ENCODE measurements around the gene PPP1R26. TPM values are rescaled to one million over a fixed set of nuclear protein-coding genes. Genes with fewer than 3 reads are reported as not detected.
"Not testable (repeated sequence)": the region's sequence is repeated elsewhere in the genome, so short reads cannot be mapped to it uniquely, and the experiment has no call there.

PPP1R26 gene
- total RNA-seq, 1 donor from 2014 or later, result 6.7 TPM

DNA sequence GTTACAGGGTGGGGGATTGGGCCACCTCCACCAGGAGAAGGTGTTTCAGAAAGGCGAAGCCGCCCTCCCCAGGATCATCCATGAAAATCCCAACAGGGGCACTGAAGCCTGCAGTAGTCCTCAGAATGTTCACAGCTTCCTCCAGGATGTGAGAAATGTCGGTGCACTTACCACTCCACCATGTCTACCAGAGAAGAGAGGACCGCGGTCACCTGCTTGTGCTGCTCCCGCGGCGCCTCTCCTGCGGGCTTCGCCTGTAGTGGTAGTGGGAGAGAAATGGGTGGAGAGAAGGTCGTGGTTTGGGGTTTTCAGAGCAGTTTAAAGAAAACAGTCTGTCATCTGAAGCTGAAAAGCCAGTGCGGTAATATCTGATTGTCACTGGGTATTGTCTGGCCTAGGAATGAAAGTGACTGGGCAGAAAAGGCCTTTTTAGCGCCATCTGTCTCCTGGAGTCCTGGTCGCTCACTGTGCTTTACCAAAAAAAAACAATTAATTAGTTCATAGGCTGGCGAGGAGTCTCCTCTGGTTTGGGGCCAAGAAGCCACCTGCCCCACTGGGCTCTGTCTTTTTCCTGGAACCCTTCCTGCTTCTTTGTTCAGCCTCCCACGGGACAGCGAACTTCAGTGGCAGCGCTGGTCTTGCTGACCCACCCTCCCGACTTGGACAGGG, 23.0 kb upstream of the PPP1R26 start:
- H3K36me3 Mint-ChIP-seq (ENCODE audit: low read depth), result no peaks in the 10 kb centered on the region
- H3K9me3 Mint-ChIP-seq, result peaks cover 4% of the 10 kb centered on the region
- DNase-seq, result no peak
- ChIA-PET POLR2A (no interaction called here), CTCF (no interaction called here)
- intact Hi-C loops (cut with micrococcal nuclease), result no loop called here
- H3K4me3 Mint-ChIP-seq, result no peak overlapping the region
- no peak for ATAC-seq (ENCODE audit: low read depth)
- TF ChIP-seq, protein P1, sequence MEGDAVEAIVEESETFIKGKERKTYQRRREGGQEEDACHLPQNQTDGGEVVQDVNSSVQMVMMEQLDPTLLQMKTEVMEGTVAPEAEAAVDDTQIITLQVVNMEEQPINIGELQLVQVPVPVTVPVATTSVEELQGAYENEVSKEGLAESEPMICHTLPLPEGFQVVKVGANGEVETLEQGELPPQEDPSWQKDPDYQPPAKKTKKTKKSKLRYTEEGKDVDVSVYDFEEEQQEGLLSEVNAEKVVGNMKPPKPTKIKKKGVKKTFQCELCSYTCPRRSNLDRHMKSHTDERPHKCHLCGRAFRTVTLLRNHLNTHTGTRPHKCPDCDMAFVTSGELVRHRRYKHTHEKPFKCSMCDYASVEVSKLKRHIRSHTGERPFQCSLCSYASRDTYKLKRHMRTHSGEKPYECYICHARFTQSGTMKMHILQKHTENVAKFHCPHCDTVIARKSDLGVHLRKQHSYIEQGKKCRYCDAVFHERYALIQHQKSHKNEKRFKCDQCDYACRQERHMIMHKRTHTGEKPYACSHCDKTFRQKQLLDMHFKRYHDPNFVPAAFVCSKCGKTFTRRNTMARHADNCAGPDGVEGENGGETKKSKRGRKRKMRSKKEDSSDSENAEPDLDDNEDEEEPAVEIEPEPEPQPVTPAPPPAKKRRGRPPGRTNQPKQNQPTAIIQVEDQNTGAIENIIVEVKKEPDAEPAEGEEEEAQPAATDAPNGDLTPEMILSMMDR (IDR thresholded peaks at IDR 0.05), result no peak
- no peaks in the 10 kb centered on the region for H3K4me1 Mint-ChIP-seq
- no peak overlapping the region for H3K27ac Mint-ChIP-seq
- peaks cover 25% of the 10 kb centered on the region for H3K27me3 Mint-ChIP-seq

DNA sequence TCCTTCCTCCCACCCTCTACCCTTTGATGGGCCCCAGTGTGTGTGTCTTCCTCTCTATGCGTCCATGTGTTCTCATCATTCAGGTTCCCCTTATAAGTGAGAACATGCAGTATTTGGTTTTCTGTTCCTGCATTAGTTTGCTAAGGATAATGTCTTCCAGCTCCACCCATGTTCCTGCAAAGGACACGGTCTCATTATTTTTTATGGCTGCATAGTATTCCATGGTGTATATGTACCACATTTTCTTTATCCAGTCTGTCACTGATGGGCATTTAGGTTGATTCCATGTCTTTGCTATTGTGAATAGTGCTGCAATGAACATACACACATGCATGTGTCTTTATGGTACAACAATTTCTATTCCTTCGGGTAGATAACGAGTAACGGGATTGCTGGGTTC, 21.1 kb upstream of the PPP1R26 start:
- CTCF ChIA-PET; POLR2A ChIA-PET; DNase-seq; H3K27ac Mint-ChIP-seq; H3K4me1 Mint-ChIP-seq; H3K4me3 Mint-ChIP-seq; H3K9me3 Mint-ChIP-seq; H3K36me3 Mint-ChIP-seq (ENCODE audit: low read depth); ATAC-seq (ENCODE audit: low read depth); intact Hi-C loops (cut with micrococcal nuclease): not testable (repeated sequence)
- H3K27me3 Mint-ChIP-seq, result peaks cover 30% of the 10 kb centered on the region

DNA sequence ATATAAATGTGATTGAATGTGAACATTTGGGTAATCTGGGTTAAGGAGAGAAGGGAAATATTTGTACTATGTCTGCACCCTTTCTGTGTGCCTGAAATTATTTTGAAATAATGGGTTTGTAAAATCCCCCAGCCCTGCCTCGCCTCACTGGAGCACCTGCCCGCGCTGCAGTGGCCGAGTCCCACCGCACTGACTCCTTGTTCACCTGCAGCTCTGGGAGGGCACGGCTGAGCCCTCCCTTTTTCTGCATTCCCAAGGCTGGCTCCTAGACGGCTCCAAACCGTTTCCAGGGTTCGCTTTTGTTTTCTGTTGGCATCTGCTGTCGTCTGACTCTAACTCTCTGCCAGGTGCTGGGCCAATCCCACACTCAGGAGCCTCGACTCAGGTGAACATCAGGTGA, 17.6 kb upstream of the PPP1R26 start:
- ATAC-seq (ENCODE audit: low read depth) (no peak), DNase-seq (no peak)
- Mint-ChIP-seq H3K4me1 (no peaks in the 10 kb centered on the region), H3K9me3 (peaks cover 4% of the 10 kb centered on the region), H3K36me3 (ENCODE audit: low read depth) (no peaks in the 10 kb centered on the region), H3K4me3 (no peak overlapping the region), H3K27me3 (peaks cover 31% of the 10 kb centered on the region), H3K27ac (no peak overlapping the region)
- ChIA-PET CTCF (no interaction called here), POLR2A (no interaction called here)
- TF ChIP-seq, protein P1 (IDR thresholded peaks at IDR 0.05), result no peak
- intact Hi-C loops (cut with micrococcal nuclease), result no loop called here

DNA sequence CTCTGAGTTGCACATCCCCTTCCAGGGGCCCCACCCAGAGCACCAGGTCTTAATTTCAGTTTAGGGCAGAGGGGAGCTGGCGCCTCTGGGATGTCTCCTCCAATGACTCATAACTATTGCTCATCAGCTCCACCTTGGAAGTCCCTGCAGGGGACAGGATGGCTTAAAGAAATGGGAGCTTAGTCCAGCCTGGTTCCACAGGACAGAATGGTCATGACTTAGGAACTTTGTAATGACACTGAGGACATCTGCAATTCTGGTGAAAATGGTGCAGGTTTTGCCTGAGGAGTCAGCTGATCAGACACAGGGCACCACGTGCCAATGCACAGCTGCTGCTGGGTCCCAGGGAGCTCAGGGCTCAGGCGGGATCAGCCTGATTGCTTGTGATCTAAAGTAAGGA, 16.4 kb upstream of the PPP1R26 start:
- DNase-seq (no peak), ATAC-seq (ENCODE audit: low read depth) (no peak)
- H3K9me3 Mint-ChIP-seq, result peaks cover 4% of the 10 kb centered on the region
- no peaks in the 10 kb centered on the region for H3K4me1 Mint-ChIP-seq
- no peak overlapping the region for H3K4me3 Mint-ChIP-seq
- CTCF ChIA-PET, result no interaction called here
- H3K27ac Mint-ChIP-seq, result no peak overlapping the region
- peaks cover 35% of the 10 kb centered on the region for H3K27me3 Mint-ChIP-seq
- H3K36me3 Mint-ChIP-seq (ENCODE audit: low read depth), result no peaks in the 10 kb centered on the region
- POLR2A ChIA-PET, result no interaction called here
- TF ChIP-seq, protein P1 (IDR thresholded peaks at IDR 0.05), result no peak
- intact Hi-C loops (cut with micrococcal nuclease), result no loop called here

DNA sequence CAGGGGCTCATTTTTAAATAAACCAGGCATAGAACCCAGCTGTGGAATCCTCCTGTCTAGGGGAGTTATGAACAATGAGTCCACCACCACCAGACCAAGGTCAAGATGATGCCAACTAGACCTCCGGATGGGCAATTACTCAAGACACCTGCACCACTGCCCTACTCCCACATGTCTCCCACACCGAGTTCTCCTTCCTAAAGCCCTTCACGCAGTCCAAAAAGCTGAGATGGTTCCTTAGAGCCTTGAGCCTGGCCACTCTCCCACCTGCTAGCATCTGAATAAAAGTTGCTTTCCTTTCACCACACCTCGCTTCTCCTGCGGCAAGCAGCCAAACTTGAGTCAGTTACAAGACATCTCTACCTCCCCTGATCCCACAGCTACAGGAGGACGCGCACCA, 15.4 kb upstream of the PPP1R26 start:
- Mint-ChIP-seq H3K9me3 (no peaks in the 10 kb centered on the region), H3K4me1 (no peaks in the 10 kb centered on the region), H3K27ac (no peak overlapping the region), H3K27me3 (peaks cover 38% of the 10 kb centered on the region), H3K4me3 (no peak overlapping the region), H3K36me3 (ENCODE audit: low read depth) (no peaks in the 10 kb centered on the region)
- intact Hi-C loops (cut with micrococcal nuclease), result no loop called here
- DNase-seq (no peak), ATAC-seq (ENCODE audit: low read depth) (no peak)
- TF ChIP-seq, protein P1 (IDR thresholded peaks at IDR 0.05), result no peak
- ChIA-PET POLR2A (no interaction called here), CTCF (no interaction called here)
